AG10803 (cell line): ENCODE measurements around the gene TENM3.

ENCODE experiments used
- DNase-seq: peaks from one replicate; pipeline ENCODE4 v3.0.0; 2010; ENCODE audit warnings: low read depth
- H3K4me3 ChIP-seq: 2 replicates; pipeline ENCODE4 v1.5.1; 2011; ENCODE audit warnings: mild to moderate bottlenecking, low read length, control low read depth
- CTCF ChIP-seq: conservative IDR thresholded peaks from 2 replicates; pipeline ENCODE4 v1.5.1; 2011; ENCODE audit warnings: mild to moderate bottlenecking, low read length, control low read depth, inconsistent platforms

The TENM3 gene

GRCh38 chr4:182245541-182246215 lies 2.5 kb downstream of the TENM3 start:
- peak; percentile 83 for DNase-seq

GRCh38 chr4:182246401-182247205 lies 3.4 kb downstream of the TENM3 start:
- no peak for DNase-seq
- no peak overlapping the region for H3K4me3 ChIP-seq
- no peak for TF ChIP-seq CTCF

More at GRCh38 chr4:182245541-182246215, 2.5 kb downstream of the TENM3 start:
- no peak overlapping the region for H3K4me3 ChIP-seq
- no peak for TF ChIP-seq CTCF

GRCh38 chr4:182248295-182248694 lies 5.1 kb downstream of the TENM3 start:
- DNase-seq, result no peak
- no peak for TF ChIP-seq CTCF
- H3K4me3 ChIP-seq, result no peak overlapping the region

- no peak for DNase-seq
- TF ChIP-seq CTCF, result no peak
- H3K4me3 ChIP-seq, result no peak overlapping the region
Observed at GRCh38 chr4:182250446-182250845, 7.2 kb downstream of the TENM3 start.

GRCh38 chr4:182251116-182251515 lies 7.9 kb downstream of the TENM3 start:
- H3K4me3 ChIP-seq, result no peak overlapping the region
- no peak for DNase-seq
- no peak for TF ChIP-seq CTCF

GRCh38 chr4:182252220-182252619 lies 9.0 kb downstream of the TENM3 start:
- no peak overlapping the region for H3K4me3 ChIP-seq
- TF ChIP-seq CTCF, result no peak
- DNase-seq, result no peak
